Measurements from ENCODE around the gene CTNND2.

DNA sequence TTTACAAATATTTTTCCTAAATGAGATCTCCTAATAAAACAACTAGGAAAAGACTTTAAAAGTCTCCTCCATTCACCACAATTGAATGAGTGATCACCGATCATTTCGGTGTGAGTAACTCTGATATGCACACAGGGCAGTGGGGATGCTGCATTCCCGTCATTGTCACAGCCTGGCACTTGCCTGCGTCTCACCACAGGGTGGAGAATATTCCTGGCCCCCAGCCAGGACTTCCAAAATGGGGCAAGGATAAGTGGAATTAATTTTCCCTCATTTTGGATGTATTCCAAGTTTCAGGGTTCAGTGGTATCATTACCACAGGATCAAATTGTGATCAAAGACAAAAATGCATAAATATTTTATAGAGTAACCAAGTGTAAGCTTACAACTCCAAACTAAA lies 107.1 kb downstream of the CTNND2 start:
- TF ChIP-seq, protein P1, sequence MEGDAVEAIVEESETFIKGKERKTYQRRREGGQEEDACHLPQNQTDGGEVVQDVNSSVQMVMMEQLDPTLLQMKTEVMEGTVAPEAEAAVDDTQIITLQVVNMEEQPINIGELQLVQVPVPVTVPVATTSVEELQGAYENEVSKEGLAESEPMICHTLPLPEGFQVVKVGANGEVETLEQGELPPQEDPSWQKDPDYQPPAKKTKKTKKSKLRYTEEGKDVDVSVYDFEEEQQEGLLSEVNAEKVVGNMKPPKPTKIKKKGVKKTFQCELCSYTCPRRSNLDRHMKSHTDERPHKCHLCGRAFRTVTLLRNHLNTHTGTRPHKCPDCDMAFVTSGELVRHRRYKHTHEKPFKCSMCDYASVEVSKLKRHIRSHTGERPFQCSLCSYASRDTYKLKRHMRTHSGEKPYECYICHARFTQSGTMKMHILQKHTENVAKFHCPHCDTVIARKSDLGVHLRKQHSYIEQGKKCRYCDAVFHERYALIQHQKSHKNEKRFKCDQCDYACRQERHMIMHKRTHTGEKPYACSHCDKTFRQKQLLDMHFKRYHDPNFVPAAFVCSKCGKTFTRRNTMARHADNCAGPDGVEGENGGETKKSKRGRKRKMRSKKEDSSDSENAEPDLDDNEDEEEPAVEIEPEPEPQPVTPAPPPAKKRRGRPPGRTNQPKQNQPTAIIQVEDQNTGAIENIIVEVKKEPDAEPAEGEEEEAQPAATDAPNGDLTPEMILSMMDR (IDR thresholded peaks at IDR 0.05; ENCODE audit: low read depth, low read length, poor library complexity, severe bottlenecking): no peak
- no peak for TF ChIP-seq EZH2phosphoT487 (IDR thresholded peaks at IDR 0.05; ENCODE audit: borderline replicate concordance, low read length)

All from DOHH2 (cell line).